Measurements from ENCODE around the gene SLC50A1. TPM values are rescaled to one million over a fixed set of nuclear protein-coding genes. Genes with fewer than 3 reads are reported as not detected.

SLC50A1 gene, protein sequence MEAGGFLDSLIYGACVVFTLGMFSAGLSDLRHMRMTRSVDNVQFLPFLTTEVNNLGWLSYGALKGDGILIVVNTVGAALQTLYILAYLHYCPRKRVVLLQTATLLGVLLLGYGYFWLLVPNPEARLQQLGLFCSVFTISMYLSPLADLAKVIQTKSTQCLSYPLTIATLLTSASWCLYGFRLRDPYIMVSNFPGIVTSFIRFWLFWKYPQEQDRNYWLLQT
- 10 to 100 TPM; 42.8 to 47.3 TPM for total RNA-seq

GRCh38 chr1:155135415-155136028 lies at the start of gene SLC50A1:
TSS of gene SLC50A1 (plus strand) at chr1:155135852. CDS start at chr1:155135912, 60 bp downstream.
- Mint-ChIP-seq H3K36me3 (ENCODE audit: low read depth) (peaks cover 57% of the 10 kb centered on the region), H3K27ac (peak within 1 kb of the TSS; percentile 98), H3K9me3 (no peaks in the 10 kb centered on the region), H3K4me1 (peaks cover 24% of the 10 kb centered on the region), H3K27me3 (no peaks in the 10 kb centered on the region), H3K4me3 (peak within 1 kb of the TSS; percentile 95)
- peak; percentile 79 for ATAC-seq (replicated peaks)

GRCh38 chr1:155086128-155086741 lies 49.4 kb upstream of the SLC50A1 start:
- Mint-ChIP-seq H3K4me1 (peaks cover 21% of the 10 kb centered on the region), H3K4me3 (peak overlapping the region; percentile 91), H3K27me3 (peaks cover 18% of the 10 kb centered on the region), H3K36me3 (ENCODE audit: low read depth) (peaks cover 18% of the 10 kb centered on the region), H3K27ac (no peak overlapping the region), H3K9me3 (no peaks in the 10 kb centered on the region)
- ATAC-seq (replicated peaks), result peak; percentile 13

GRCh38 chr1:155086856-155087535 lies 48.7 kb upstream of the SLC50A1 start:
- no peak overlapping the region for H3K27ac Mint-ChIP-seq
- peaks cover 12% of the 10 kb centered on the region for H3K36me3 Mint-ChIP-seq (ENCODE audit: low read depth)
- H3K27me3 Mint-ChIP-seq, result peaks cover 12% of the 10 kb centered on the region
- peaks cover 16% of the 10 kb centered on the region for H3K4me1 Mint-ChIP-seq
- ATAC-seq (replicated peaks), result no peak
- H3K4me3 Mint-ChIP-seq, result peak overlapping the region; percentile 91
- H3K9me3 Mint-ChIP-seq, result no peaks in the 10 kb centered on the region

DNA sequence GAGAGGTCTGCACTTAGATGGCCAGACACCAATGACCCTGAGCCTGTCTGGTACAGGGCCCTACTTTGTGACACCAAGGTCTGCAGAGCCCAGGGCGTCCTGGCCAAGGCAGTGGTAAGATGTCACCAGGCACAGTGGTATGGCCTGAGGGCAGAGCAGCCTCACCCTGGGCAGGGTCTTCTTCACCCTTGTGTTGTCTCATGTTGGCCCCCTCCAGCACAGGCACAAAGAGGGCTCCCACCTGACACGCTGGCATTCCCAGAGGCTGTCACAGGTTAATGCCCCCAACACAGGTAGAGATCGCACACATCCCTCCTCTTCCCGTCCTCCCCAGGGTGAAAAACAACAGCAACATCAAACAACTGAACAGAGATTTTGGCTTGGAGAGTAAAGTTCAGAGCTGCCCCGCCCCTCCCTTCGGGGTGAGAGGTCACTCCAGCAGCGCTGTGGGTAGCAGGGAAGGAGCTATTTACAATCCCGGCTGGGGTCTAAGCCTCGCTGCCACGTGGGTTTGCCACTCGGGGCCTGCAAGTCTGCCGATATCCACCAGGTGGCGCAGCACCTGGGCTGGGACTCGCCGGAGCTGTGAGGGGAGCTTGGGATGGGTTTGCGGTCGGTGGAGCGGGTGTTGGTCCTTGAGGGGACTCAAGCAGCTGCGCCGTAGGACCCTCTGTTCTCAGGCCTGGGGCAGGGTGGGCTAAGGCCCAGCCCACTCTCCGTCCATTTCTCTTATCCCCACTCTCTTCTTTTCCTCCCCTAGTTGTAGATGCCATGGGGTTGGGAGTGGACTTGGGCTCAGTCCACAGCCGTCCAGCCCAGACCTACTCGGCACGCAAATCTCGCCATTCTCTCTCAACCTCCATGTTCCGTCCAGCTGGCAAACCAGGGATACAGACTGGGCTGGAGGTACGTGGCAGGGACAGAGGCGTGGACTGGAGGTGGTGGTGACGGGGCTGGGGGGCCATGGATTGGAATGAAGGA lies 44.3 kb upstream of the SLC50A1 start:
- Mint-ChIP-seq H3K27me3 (peaks cover 5% of the 10 kb centered on the region), H3K27ac (no peak overlapping the region), H3K36me3 (ENCODE audit: low read depth) (no peaks in the 10 kb centered on the region), H3K9me3 (no peaks in the 10 kb centered on the region), H3K4me1 (no peaks in the 10 kb centered on the region), H3K4me3 (no peak overlapping the region)
- peak; percentile 85 for ATAC-seq (replicated peaks)

GRCh38 chr1:155092131-155092530 lies 43.5 kb upstream of the SLC50A1 start:
- no peak overlapping the region for H3K27ac Mint-ChIP-seq
- H3K36me3 Mint-ChIP-seq (ENCODE audit: low read depth), result no peaks in the 10 kb centered on the region
- ATAC-seq (replicated peaks), result no peak
- no peaks in the 10 kb centered on the region for H3K9me3 Mint-ChIP-seq
- H3K27me3 Mint-ChIP-seq, result peaks cover 5% of the 10 kb centered on the region
- no peaks in the 10 kb centered on the region for H3K4me1 Mint-ChIP-seq
- no peak overlapping the region for H3K4me3 Mint-ChIP-seq

- Mint-ChIP-seq H3K9me3 (no peaks in the 10 kb centered on the region), H3K4me3 (no peak overlapping the region), H3K27ac (no peak overlapping the region), H3K4me1 (no peaks in the 10 kb centered on the region), H3K36me3 (ENCODE audit: low read depth) (no peaks in the 10 kb centered on the region), H3K27me3 (peaks cover 5% of the 10 kb centered on the region)
- ATAC-seq (replicated peaks), result no peak
Measured at GRCh38 chr1:155092641-155093040, 43.0 kb upstream of the SLC50A1 start.

DNA sequence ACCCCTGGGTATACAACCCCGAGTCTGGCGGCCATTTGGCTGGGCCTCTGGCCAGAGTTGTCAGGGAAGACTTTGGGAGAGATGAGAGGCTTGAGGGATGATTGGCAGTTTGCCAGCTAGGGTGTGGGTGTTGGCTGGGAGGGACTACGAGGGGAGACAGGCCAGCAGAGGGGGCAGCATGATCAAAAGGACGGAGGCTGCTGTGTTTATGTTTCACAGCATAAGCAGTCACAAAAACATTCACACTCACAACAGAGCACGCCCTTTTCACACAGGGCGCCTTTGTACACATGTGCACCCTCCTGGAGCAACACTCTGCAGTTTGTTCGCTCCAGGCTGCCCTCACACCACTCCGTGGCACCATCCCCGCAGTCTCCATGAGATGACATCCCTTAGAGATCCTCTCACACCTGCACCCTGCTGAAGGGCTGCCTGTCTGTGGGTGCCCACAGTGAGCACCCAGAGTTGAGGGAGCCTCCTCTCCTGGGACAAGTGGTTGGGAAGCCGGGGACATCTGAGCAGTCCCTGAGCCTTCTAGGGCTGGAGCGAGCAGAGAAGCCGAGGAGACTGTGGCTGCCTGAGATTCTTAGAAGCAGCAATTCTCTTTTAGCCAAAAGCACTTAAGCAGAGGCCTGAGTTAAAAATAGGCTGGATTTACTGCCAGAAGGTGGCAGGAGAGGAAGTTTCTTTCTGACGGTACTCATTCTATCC lies 41.6 kb upstream of the SLC50A1 start:
- peak; percentile 32 for ATAC-seq (replicated peaks)
- Mint-ChIP-seq H3K4me3 (no peak overlapping the region), H3K4me1 (no peaks in the 10 kb centered on the region), H3K27ac (no peak overlapping the region), H3K9me3 (no peaks in the 10 kb centered on the region), H3K36me3 (ENCODE audit: low read depth) (no peaks in the 10 kb centered on the region), H3K27me3 (peaks cover 5% of the 10 kb centered on the region)

DNA sequence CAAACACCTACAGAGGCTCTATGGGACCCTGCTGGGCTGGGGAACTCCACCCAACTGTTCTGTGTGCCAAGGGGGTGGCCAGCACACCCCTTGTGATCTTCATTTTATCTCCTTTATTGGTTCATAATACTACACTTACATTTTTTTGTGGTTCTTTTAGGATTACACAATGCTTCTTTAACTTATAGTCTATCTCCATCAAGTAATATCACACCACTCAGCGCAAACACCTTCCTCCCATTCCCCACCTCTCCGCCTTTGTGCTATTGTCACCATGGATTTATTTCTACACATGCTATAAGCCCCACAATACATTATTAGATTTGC lies 41.1 kb upstream of the SLC50A1 start:
- H3K9me3 Mint-ChIP-seq, result no peaks in the 10 kb centered on the region
- no peak for ATAC-seq (replicated peaks)
- no peak overlapping the region for H3K27ac Mint-ChIP-seq
- no peaks in the 10 kb centered on the region for H3K36me3 Mint-ChIP-seq (ENCODE audit: low read depth)
- no peaks in the 10 kb centered on the region for H3K4me1 Mint-ChIP-seq
- H3K27me3 Mint-ChIP-seq, result peaks cover 5% of the 10 kb centered on the region
- no peak overlapping the region for H3K4me3 Mint-ChIP-seq

DNA sequence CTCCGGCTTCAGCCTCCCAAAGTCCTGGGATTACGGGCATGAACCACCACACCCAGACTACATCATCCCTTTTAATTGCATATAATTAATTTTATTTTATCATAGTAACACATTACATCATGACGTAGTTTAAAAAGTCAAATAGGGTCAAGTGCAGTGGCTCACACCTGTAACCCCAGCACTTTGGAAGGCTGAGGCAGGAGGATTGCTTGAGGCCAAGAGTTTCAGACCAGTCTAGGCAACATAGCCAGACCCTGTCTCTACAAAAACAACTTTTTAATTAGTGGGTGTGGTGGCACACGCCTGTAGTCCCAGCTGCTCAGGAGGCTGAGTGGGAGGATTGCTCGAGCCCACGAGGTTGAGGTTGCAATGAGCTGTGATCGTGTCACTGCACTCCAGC lies 36.3 kb upstream of the SLC50A1 start:
- Mint-ChIP-seq H3K36me3 (ENCODE audit: low read depth) (no peaks in the 10 kb centered on the region), H3K4me1 (no peaks in the 10 kb centered on the region), H3K4me3 (no peak overlapping the region), H3K27me3 (peaks cover 5% of the 10 kb centered on the region), H3K27ac (no peak overlapping the region), H3K9me3 (no peaks in the 10 kb centered on the region)
- ATAC-seq (replicated peaks), result no peak

- Mint-ChIP-seq H3K27me3 (no peaks in the 10 kb centered on the region), H3K36me3 (ENCODE audit: low read depth) (no peaks in the 10 kb centered on the region), H3K4me3 (no peak overlapping the region), H3K4me1 (no peaks in the 10 kb centered on the region), H3K27ac (no peak overlapping the region), H3K9me3 (no peaks in the 10 kb centered on the region)
- ATAC-seq (replicated peaks), result no peak
Measured at GRCh38 chr1:155103325-155103724, 32.3 kb upstream of the SLC50A1 start.

DNA sequence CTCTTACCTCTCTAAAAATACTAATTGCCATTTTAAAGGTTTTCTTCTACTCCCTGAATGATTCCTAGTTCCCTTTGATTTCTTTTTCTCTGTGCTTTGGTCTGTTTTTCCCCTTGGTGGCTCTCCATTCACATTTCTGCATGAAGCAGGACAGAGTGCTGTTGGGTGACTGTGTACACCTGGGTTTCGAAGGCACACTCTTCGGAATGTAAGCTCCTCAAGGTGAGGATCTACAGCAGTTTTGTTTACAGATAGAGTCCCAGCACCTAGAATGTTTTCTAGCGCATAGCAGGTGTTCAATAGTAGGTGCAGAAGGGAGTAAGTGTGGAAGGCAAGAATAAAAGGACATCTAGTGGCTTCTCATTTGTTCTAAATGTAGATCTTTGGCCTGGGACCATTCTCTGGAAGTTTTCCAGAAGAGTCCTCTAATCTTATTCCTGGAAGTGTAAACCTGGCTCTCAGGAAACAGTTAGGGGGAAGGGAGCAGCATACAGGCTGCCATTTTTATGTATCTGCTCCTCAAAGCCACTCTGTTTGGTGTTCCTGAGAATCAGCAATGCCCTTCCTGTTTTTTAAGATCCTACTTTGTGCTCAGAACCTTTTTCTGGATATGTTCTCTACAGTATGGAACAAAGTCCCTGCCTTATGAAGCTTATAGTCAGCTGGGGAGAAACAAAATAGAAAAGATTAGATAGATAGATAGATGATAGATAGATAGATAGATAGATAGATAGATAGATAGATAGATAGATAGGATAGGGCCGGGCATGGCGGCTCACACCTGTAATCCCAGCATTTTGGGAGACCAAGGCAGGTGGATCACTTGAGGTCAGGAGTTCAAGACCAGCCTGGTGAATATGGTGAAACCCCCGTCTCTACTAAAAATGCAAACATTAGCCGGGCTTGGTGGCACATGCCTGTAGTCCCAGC lies 30.8 kb upstream of the SLC50A1 start:
- no peak overlapping the region for H3K27ac Mint-ChIP-seq
- no peak for ATAC-seq (replicated peaks)
- no peaks in the 10 kb centered on the region for H3K36me3 Mint-ChIP-seq (ENCODE audit: low read depth)
- no peaks in the 10 kb centered on the region for H3K27me3 Mint-ChIP-seq
- H3K4me1 Mint-ChIP-seq, result no peaks in the 10 kb centered on the region
- H3K4me3 Mint-ChIP-seq, result no peak overlapping the region
- no peaks in the 10 kb centered on the region for H3K9me3 Mint-ChIP-seq

- Mint-ChIP-seq H3K9me3 (no peaks in the 10 kb centered on the region), H3K27ac (no peak overlapping the region), H3K36me3 (ENCODE audit: low read depth) (no peaks in the 10 kb centered on the region), H3K27me3 (no peaks in the 10 kb centered on the region), H3K4me3 (no peak overlapping the region), H3K4me1 (no peaks in the 10 kb centered on the region)
- no peak for ATAC-seq (replicated peaks)
Measured at GRCh38 chr1:155105604-155106011, 30.0 kb upstream of the SLC50A1 start.

GRCh38 chr1:155106862-155107261 lies 28.8 kb upstream of the SLC50A1 start:
- H3K4me3 Mint-ChIP-seq, result no peak overlapping the region
- ATAC-seq (replicated peaks), result no peak
- no peaks in the 10 kb centered on the region for H3K27me3 Mint-ChIP-seq

More at GRCh38 chr1:155106862-155107261, 28.8 kb upstream of the SLC50A1 start:
- H3K27ac Mint-ChIP-seq, result no peak overlapping the region
- no peaks in the 10 kb centered on the region for H3K9me3 Mint-ChIP-seq
- H3K4me1 Mint-ChIP-seq, result no peaks in the 10 kb centered on the region
- no peaks in the 10 kb centered on the region for H3K36me3 Mint-ChIP-seq (ENCODE audit: low read depth)
